HUES64 (cell line): Measurements from ENCODE around the gene GRIN2C.
A peak's percentile ranks its signal among the peaks of the same experiment; 100 is the strongest.

Experiments
- H3K27ac ChIP-seq: 2 replicates; pipeline ENCODE4 v1.7.0; 2013; ENCODE audit warnings: low read depth, low read length, inconsistent platforms
- H3K27me3 ChIP-seq: 2 replicates; pipeline ENCODE4 v1.6.1; 2013; ENCODE audit warnings: mild to moderate bottlenecking, low read length; ENCODE audit not compliant: insufficient read depth
- H3K36me3 ChIP-seq: 2 replicates; pipeline ENCODE4 v1.6.1; 2013; ENCODE audit warnings: mild to moderate bottlenecking, low read length; ENCODE audit not compliant: insufficient read depth
- H3K4me1 ChIP-seq: 2 replicates; pipeline ENCODE4 v1.6.1; 2013; ENCODE audit warnings: mild to moderate bottlenecking, low read length, moderate library complexity; ENCODE audit not compliant: insufficient read depth
- H3K4me3 ChIP-seq: 2 replicates; pipeline ENCODE4 v1.5.1; 2013; ENCODE audit warnings: mild to moderate bottlenecking, low read length, moderate library complexity
- H3K9ac ChIP-seq: 2 replicates; pipeline ENCODE4 v1.6.1; 2013; ENCODE audit warnings: mild to moderate bottlenecking, low read depth, low read length
- H3K9me3 ChIP-seq: 2 replicates; pipeline ENCODE4 v1.6.1; 2013; ENCODE audit warnings: low read depth, low read length; ENCODE audit not compliant: insufficient read depth
- WGBS: fragments of 150-250, 120-280 bp; methylation state at CpG from one replicate; pipeline ENCODE4 v1.1.7; 2013; ENCODE audit warnings: missing lambda C conversion rate; 5-methylcytosine and 5-hydroxymethylcytosine counted together

GRIN2C gene

GRCh38 chr17:74815067-74815466 is 44.6 kb downstream of the GRIN2C start:
- Histone ChIP-seq H3K4me3 (no peak overlapping the region), H3K27me3 (no peaks in the 10 kb centered on the region), H3K36me3 (peaks cover 9% of the 10 kb centered on the region; the same call in 1 of the 2 replicates), H3K27ac (no peak overlapping the region), H3K9me3 (no peaks in the 10 kb centered on the region), H3K4me1 (peaks cover 3% of the 10 kb centered on the region; the same call in 1 of the 2 replicates), H3K9ac (no peak overlapping the region)
- WGBS: 94% methylated on average over 7 of the region's 7 CpGs

- 85% methylated on average over 5 of the region's 5 CpGs for WGBS
Measured at GRCh38 chr17:74814453-74814852, 45.2 kb downstream of the GRIN2C start.

GRCh38 chr17:74812109-74813009 is 47.3 kb downstream of the GRIN2C start:
- H3K27ac ChIP-seq: no peak overlapping the region
- no peaks in the 10 kb centered on the region for H3K27me3 ChIP-seq

More at GRCh38 chr17:74814453-74814852, 45.2 kb downstream of the GRIN2C start:
- Histone ChIP-seq H3K9ac (no peak overlapping the region), H3K4me3 (no peak overlapping the region), H3K27ac (no peak overlapping the region), H3K27me3 (no peaks in the 10 kb centered on the region), H3K4me1 (peaks cover 3% of the 10 kb centered on the region; the same call in 1 of the 2 replicates), H3K36me3 (peaks cover 7% of the 10 kb centered on the region; the same call in 1 of the 2 replicates), H3K9me3 (no peaks in the 10 kb centered on the region)

GRCh38 chr17:74810699-74811485 is 48.8 kb downstream of the GRIN2C start:
- H3K4me1 ChIP-seq: peaks cover 3% of the 10 kb centered on the region; the same call in 1 of the 2 replicates
- 93% methylated on average over 15 of the region's 15 CpGs for WGBS
- H3K4me3 ChIP-seq: no peak overlapping the region
- H3K9me3 ChIP-seq: no peaks in the 10 kb centered on the region
- no peak overlapping the region for H3K27ac ChIP-seq
- H3K27me3 ChIP-seq: no peaks in the 10 kb centered on the region
- peaks cover 11% of the 10 kb centered on the region for H3K36me3 ChIP-seq
- no peak overlapping the region for H3K9ac ChIP-seq

More at GRCh38 chr17:74812109-74813009, 47.3 kb downstream of the GRIN2C start:
- peak overlapping the region; percentile 27; the same call in 1 of the 2 replicates for H3K4me3 ChIP-seq
- H3K4me1 ChIP-seq: peaks cover 3% of the 10 kb centered on the region; the same call in 1 of the 2 replicates
- WGBS: 45% methylated on average over 23 of the region's 23 CpGs
- no peak overlapping the region for H3K9ac ChIP-seq
- peaks cover 11% of the 10 kb centered on the region for H3K36me3 ChIP-seq
- no peaks in the 10 kb centered on the region for H3K9me3 ChIP-seq

- 90% methylated on average over 17 of the region's 17 CpGs for WGBS
- Histone ChIP-seq H3K9ac (no peak overlapping the region), H3K4me1 (peaks cover 3% of the 10 kb centered on the region; the same call in 1 of the 2 replicates), H3K36me3 (peaks cover 11% of the 10 kb centered on the region), H3K27ac (no peak overlapping the region), H3K4me3 (no peak overlapping the region), H3K9me3 (no peaks in the 10 kb centered on the region), H3K27me3 (no peaks in the 10 kb centered on the region)
Measured at GRCh38 chr17:74808714-74809430, 50.8 kb downstream of the GRIN2C start.

- Histone ChIP-seq H3K27ac (no peak overlapping the region), H3K27me3 (no peaks in the 10 kb centered on the region), H3K4me1 (peaks cover 3% of the 10 kb centered on the region; the same call in 1 of the 2 replicates), H3K4me3 (no peak overlapping the region), H3K9ac (no peak overlapping the region), H3K9me3 (no peaks in the 10 kb centered on the region), H3K36me3 (peaks cover 11% of the 10 kb centered on the region)
- WGBS: 96% methylated on average over 6 of the region's 6 CpGs
Measured at GRCh38 chr17:74807925-74808324, 51.8 kb downstream of the GRIN2C start.

- no peaks in the 10 kb centered on the region for H3K27me3 ChIP-seq
- no peak overlapping the region for H3K27ac ChIP-seq
- peaks cover 11% of the 10 kb centered on the region for H3K36me3 ChIP-seq
- peaks cover 3% of the 10 kb centered on the region; the same call in 1 of the 2 replicates for H3K4me1 ChIP-seq
- no peak overlapping the region for H3K4me3 ChIP-seq
- 92% methylated on average over 13 of the region's 13 CpGs for WGBS
- no peak overlapping the region for H3K9ac ChIP-seq
- H3K9me3 ChIP-seq: no peaks in the 10 kb centered on the region
Measured at GRCh38 chr17:74807441-74807840, 52.2 kb downstream of the GRIN2C start.

GRCh38 chr17:74806334-74806733 is 53.4 kb downstream of the GRIN2C start:
- Histone ChIP-seq H3K4me3 (no peak overlapping the region), H3K27ac (no peak overlapping the region), H3K9ac (no peak overlapping the region), H3K36me3 (peaks cover 11% of the 10 kb centered on the region), H3K27me3 (no peaks in the 10 kb centered on the region), H3K9me3 (no peaks in the 10 kb centered on the region), H3K4me1 (no peaks in the 10 kb centered on the region)
- 94% methylated on average over 9 of the region's 10 CpGs for WGBS

GRCh38 chr17:74805591-74805991 is 54.1 kb downstream of the GRIN2C start:
- Histone ChIP-seq H3K4me3 (no peak overlapping the region), H3K9ac (no peak overlapping the region), H3K27ac (no peak overlapping the region), H3K27me3 (no peaks in the 10 kb centered on the region), H3K4me1 (no peaks in the 10 kb centered on the region), H3K36me3 (peaks cover 13% of the 10 kb centered on the region), H3K9me3 (no peaks in the 10 kb centered on the region)
- WGBS: 86% methylated on average over 15 of the region's 15 CpGs

- Histone ChIP-seq H3K27me3 (no peaks in the 10 kb centered on the region), H3K4me1 (no peaks in the 10 kb centered on the region), H3K9me3 (no peaks in the 10 kb centered on the region), H3K9ac (no peak overlapping the region), H3K4me3 (no peak overlapping the region), H3K36me3 (peaks cover 17% of the 10 kb centered on the region; the same call in 1 of the 2 replicates), H3K27ac (no peak overlapping the region)
- 88% methylated on average over 7 of the region's 7 CpGs for WGBS
Measured at GRCh38 chr17:74804683-74805082, 55.0 kb downstream of the GRIN2C start.
